ENCODE results near the gene ELAVL2. TPM values are rescaled to one million over a fixed set of nuclear protein-coding genes. Genes with fewer than 3 reads are reported as not detected.

The ELAVL2 gene
- under 1 TPM in 3 of 4 donors, not detected in 1; 0.13 to 0.62 (median 0.25) TPM for total RNA-seq

DNA sequence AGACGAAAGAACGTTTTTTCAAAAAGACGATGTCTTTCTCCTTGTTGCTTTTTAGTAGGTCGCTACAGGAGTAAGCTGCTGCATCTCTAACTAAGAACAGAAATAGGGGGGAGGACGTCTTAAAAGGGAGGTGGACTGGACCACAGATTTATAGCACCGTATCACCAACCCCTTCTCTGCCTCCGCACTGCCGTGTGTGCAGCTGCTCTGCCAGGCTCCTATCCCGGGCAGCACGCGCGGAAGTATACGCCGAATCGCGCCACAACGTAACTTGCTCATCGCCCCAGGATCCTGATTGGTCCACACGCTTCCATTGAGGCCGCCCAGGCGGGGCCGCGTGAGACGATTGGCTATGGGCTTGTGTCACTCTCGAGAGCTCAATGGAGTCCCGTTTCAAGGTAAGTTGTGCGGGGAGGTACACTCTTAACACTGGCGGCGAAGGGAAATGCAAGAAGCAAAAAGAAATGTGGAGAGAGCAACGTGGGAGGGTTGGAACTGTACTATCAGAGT, at the start of gene ELAVL2:
Gene ELAVL2 (minus strand): TSS at position 121 of the 510 bp plus-strand sequence. CDS start 64,006 bp downstream, outside the sequence.
- ATAC-seq, result peak; percentile 87
- H3K4me3 ChIP-seq, result peak within 1 kb of the TSS; percentile 33 to 41
- H3K27me3 ChIP-seq, result peaks cover 100% of the 10 kb centered on the region
- 2 to 3% methylated on average over 7 to 12 of the region's 30 CpGs for WGBS, 2 donors (ENCODE audit: low coverage in 1 of 2)
- H3K27ac ChIP-seq, result no peak within 1 kb of the TSS
- no peaks in the 10 kb centered on the region for H3K36me3 ChIP-seq
- TF ChIP-seq POLR2A (IDR thresholded peaks at IDR 0.05) (no peak), POLR2AphosphoS5 (IDR thresholded peaks at IDR 0.05) (no peak), CTCF (IDR thresholded peaks at IDR 0.05) (no peak), EP300 (IDR thresholded peaks at IDR 0.05) (no peak)
- peaks cover 0 to 51% (median 9%) of the 10 kb centered on the region in 3 donors for H3K4me1 ChIP-seq
- H3K9me3 ChIP-seq, result no peaks in the 10 kb centered on the region

DNA sequence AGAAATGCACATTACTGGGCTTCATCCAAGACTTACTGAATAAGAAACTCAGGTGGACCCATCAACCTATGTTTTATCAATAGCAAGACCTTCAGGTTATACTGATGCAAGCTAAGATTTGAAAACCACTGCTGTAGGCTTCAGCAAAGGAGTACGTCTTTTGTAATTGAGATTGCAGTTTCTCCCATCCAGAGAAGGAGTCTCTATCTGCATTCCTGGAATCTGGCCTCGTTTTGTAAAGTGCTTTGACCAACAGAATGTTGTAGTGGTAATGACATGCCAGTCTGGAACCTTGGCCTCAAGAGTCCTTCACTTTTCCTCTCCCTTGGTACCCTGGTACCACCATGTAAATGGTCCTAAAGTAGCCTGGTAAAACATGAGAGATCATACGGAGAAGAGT, 32.2 kb upstream of the ELAVL2 start:
- no peak overlapping the region for H3K4me3 ChIP-seq
- H3K27me3 ChIP-seq, result no peaks in the 10 kb centered on the region
- H3K27ac ChIP-seq, result no peak overlapping the region
- H3K36me3 ChIP-seq, result no peaks in the 10 kb centered on the region
- no peak for TF ChIP-seq POLR2AphosphoS5 (IDR thresholded peaks at IDR 0.05)
- TF ChIP-seq EP300 (IDR thresholded peaks at IDR 0.05), result no peak
- no peak for TF ChIP-seq POLR2A (IDR thresholded peaks at IDR 0.05)
- TF ChIP-seq CTCF (IDR thresholded peaks at IDR 0.05), result no peak
- 71 to 79% methylated on average over 3 of the region's 3 CpGs for WGBS, 2 donors (ENCODE audit: low coverage in 1 of 2)
- no peak for ATAC-seq
- H3K4me1 ChIP-seq, result no peaks in the 10 kb centered on the region
- peaks cover 0 to 6% (median 0%) of the 10 kb centered on the region in 3 donors for H3K9me3 ChIP-seq

GRCh38 chr9:23855873-23856604, 30.0 kb upstream of the ELAVL2 start:
- no peaks in the 10 kb centered on the region for H3K36me3 ChIP-seq
- no peaks in the 10 kb centered on the region for H3K9me3 ChIP-seq
- H3K27me3 ChIP-seq, result peaks cover 6% of the 10 kb centered on the region
- H3K4me1 ChIP-seq, result peaks cover 0 to 7% (median 0%) of the 10 kb centered on the region in 3 donors
- H3K27ac ChIP-seq, result no peak overlapping the region
- H3K4me3 ChIP-seq, result no peak overlapping the region
- no peak for TF ChIP-seq CTCF (IDR thresholded peaks at IDR 0.05)
- no peak for TF ChIP-seq EP300 (IDR thresholded peaks at IDR 0.05)
- TF ChIP-seq POLR2AphosphoS5 (IDR thresholded peaks at IDR 0.05), result no peak
- TF ChIP-seq POLR2A (IDR thresholded peaks at IDR 0.05), result no peak
- ATAC-seq, result no peak
- WGBS, 2 donors (ENCODE audit: low coverage in 1 of 2), result 69 to 73% methylated on average over 5 of the region's 5 CpGs

GRCh38 chr9:23850690-23851629, 24.9 kb upstream of the ELAVL2 start:
- H3K36me3 ChIP-seq, result no peaks in the 10 kb centered on the region
- H3K4me1 ChIP-seq, result peaks cover 0 to 24% (median 6%) of the 10 kb centered on the region in 3 donors
- ATAC-seq, result peak; percentile 70
- peak overlapping the region; percentile 44 to 53 for H3K4me3 ChIP-seq
- no peaks in the 10 kb centered on the region for H3K9me3 ChIP-seq
- WGBS, 2 donors (ENCODE audit: low coverage in 1 of 2), result 2 to 5% methylated on average over 29 to 39 of the region's 62 CpGs
- no peak for TF ChIP-seq CTCF (IDR thresholded peaks at IDR 0.05)
- no peak overlapping the region for H3K27ac ChIP-seq
- peaks cover 44% of the 10 kb centered on the region for H3K27me3 ChIP-seq
